C1 segment of cervical spinal cord (tissue), 14 donors: ENCODE results near the gene CYP2W1.
"Not testable (repeated sequence)": the region's sequence is repeated elsewhere in the genome, so short reads cannot be mapped to it uniquely, and the experiment has no call there.

Experiments used
- DNase-seq, 14 donors: peaks; one replicate each; lab custom pipeline; 2025; lab: John Stamatoyannopoulos, UW

CYP2W1 gene, protein sequence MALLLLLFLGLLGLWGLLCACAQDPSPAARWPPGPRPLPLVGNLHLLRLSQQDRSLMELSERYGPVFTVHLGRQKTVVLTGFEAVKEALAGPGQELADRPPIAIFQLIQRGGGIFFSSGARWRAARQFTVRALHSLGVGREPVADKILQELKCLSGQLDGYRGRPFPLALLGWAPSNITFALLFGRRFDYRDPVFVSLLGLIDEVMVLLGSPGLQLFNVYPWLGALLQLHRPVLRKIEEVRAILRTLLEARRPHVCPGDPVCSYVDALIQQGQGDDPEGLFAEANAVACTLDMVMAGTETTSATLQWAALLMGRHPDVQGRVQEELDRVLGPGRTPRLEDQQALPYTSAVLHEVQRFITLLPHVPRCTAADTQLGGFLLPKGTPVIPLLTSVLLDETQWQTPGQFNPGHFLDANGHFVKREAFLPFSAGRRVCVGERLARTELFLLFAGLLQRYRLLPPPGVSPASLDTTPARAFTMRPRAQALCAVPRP

DNA sequence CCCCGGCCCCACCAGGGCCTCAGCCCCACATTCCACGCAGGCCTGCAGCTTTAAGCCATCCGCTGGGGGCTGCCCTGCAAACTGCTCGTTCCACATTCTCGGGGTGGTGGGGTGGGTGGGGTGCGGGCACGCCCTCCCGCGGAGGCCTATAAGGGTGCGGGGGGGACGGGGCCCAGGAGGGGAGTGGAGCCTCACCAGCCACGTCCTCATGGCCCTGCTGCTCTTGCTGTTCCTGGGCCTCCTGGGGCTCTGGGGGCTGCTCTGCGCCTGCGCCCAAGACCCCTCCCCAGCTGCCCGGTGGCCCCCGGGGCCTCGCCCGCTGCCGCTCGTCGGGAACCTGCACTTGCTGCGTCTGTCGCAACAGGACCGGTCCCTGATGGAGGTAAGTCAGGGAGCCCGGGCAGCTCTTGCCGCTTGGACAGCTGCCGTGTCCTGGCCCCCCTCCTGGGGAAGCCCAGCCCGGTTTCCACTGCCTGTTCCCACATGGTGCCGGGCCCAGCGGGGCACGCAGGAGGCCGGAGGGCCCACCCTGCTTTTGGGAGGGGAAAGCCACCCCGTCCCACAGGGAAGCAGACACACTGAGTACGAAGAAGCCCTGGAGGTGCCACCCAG is at the start of gene CYP2W1:
Gene CYP2W1 (plus strand): TSS at position 178 of the 612 bp plus-strand sequence. CDS start 31 bp downstream, at position 209.
- no peak for DNase-seq

DNA sequence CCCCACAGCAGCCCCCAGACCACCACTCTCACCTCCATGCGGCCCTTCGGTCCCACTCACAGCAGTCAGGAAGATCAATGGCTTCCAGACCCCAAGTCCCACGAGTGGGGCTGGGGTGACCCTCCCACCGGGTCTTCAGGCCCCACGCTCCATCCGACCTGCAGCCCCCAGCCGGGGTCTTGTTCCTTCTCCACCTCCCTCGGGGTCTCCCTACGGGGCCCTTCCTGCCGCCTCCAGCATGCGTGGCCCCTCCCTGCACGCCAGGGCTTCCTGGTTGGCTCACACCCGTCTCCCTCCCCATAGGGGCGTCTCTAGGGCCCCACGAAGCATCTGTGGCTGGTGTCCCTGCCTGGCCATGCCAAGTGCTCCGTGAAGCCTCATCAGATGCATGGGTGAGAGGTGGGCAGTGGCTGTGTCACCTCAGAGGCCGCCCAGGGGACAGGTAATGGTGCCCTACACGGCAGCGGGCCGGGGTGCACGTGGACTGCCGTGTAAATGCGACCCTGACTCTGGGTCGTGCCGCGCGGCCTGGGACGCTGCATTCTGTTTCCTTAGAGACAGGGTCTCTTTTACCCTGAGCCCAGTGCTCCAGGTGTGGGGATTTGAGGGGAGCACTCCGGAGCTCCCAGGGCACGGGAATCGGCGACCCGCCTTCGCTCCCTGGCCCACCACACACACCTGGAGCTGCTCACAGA is 48.4 kb upstream of the CYP2W1 start:
- no peak for DNase-seq

DNA sequence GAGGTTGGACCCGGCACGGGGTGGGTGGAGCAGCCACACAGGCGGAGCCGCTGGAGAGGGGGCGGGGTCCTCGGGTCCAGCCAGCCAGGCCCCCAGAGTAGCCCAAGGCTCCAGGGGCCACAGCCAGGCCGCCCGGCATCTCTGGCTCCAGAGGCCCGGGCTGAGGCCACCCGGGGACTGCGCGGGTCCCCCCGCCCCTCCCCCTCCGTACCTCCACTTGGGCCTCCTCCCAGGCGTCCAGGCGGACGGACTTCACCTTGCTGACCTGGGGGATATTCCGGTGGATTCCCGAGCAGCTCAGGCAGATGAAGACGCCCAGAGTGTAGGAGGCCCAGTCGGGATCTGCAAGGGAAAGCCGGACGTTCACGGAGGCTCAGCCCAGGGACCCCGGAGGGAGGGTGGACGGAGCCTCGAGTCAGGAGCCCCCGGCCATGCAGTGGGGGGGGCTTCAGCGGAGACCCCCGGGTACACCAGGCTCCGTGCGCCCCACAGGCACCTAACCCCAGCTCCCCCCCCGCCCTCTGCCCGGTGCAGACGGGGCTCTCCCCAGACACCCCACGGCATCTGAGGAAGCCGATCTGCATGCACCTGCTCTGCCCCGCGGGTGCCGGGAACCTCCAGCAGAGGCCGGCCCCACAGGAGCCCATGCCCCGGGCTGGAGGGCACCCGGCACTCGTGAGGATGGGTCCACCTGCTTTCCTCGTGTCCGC is 47.7 kb upstream of the CYP2W1 start:
- DNase-seq, result no peak

DNA sequence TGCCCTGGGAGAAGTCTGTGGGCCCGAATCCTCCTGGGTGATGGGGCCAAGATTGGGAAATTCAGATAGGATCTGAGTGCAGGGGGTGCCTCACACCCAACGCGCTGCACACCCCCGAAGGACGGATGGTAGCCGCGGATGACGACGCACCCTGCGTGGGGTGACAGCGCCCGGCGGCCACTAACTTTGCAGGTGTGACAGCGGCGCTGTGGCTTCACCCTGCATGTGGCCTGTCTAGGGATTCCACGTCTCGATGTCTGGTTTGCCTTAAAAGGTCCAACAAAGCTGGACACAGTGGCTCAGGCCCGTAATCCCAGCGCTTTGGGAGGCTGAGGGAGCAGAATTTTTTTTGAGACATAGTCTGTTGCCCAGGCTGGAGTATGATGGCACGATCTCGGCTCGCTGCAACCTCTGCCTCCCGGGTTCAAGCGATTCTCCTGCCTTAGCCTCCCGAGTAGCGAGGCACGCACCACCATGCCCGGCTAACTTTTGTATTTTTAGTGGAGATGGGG is 47.1 kb upstream of the CYP2W1 start:
- DNase-seq, result no peak

DNA sequence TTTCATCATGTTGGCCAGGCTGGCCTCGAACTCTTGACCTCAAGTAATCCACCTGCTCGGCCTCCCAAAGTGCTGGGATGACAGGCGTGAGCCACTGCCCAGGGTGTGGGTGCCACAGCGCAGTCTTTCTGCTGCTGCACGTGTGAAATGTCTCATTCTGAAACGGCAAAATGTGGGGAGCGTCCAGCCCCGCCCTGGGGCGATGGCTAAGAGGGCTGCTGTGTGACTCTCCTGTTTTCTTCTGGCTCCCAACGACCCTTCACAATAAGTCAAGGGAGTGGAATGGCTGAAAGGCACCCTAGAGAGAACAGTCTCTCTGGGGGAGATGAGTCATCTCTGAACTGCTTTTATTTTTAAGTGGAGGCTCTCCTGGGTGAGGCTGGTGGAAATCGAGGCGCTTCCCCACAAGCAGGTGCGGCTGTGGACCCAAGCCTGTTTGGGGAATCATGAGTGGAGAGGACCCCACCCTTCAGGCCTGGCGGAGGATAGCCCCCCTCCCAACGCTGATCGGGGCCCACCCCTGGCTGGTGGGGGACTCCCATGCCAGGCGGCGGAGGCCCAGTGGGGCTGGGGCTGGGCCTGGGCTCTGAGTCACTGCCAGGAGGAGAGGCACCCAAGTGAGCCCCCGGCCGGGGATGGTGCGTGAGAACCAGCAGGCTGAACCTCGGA is 46.5 kb upstream of the CYP2W1 start:
- DNase-seq, result no peak

DNA sequence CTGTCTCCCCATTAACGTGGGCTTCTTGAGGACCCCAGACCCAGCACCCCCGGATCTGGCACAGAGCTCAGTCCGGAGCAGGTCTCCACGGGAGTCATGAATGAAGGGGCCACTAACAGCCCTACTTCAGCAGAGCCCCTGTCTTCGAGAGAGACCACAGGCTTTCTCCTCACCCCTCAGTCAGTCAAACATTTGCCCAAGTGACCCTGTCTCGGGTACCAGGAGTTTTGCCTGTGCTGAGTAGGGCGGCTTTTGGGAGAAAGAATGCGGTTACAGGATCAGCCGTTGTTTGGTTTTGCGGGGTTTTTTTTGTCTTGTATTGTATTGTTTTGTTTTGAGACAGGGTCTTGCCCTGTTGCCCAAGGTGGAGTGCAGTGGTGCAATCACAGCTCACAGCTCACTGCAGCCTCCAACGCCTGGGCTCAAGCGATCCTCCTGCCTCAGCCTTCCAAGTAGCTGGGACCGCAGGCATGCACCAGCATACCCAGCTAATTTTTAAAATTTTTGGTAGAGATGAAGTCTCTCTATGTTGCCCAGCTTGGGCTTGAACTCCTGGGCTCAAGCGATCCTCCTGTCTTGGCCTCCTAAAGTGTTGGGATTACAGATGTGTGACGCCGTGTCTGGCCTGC is 45.0 kb upstream of the CYP2W1 start:
- DNase-seq, result no peak

DNA sequence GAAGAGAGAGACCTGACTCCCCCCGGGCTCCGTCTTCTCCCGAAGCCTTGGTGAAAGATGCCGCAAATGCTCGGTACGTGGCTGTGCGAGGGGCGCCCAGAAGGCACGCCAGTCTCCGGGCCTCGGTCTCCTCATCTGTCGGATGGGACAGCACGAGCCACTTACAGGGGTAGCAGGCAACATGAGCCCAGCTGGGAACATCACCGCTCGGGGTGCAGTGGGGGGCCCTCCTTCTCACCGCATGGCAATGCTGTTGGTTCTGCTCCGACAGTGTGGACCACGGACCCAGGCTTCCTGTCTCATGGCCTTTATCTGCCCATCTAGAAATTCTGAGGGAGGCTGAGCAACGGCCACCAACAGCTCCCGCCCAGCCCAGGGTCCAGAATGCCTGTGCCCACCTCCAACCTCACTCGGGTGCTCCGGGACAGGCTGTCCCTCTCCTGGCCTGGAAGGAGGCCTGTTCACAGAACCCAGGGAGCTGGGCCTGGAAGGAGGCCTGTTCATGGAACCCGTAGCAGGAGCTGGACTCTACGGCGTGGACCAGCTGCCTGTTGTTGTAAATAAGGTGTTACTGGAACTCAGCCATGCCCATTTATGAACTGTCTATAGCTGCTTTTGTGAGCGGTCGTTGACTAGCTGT is 44.3 kb upstream of the CYP2W1 start:
- DNase-seq, result no peak

DNA sequence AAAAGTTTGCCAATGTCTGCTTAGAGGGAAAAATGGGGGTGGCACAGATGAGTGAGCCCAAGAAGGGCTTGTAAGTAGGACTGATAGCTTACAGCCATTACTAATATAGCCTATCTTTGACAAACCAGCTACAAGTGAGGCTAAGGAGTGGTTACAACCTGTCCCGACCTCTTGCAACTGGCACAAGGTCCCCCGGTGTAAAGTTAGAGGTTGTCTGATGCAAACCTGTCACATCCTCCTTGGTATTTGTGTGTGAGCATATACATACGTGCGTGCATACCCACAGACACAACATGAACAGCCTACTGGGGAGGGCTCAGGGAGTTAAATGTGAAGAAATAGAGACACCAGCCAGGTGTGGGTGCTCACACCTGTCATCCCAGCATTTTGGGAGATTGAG is 43.1 kb upstream of the CYP2W1 start:
- DNase-seq, result no peak

DNA sequence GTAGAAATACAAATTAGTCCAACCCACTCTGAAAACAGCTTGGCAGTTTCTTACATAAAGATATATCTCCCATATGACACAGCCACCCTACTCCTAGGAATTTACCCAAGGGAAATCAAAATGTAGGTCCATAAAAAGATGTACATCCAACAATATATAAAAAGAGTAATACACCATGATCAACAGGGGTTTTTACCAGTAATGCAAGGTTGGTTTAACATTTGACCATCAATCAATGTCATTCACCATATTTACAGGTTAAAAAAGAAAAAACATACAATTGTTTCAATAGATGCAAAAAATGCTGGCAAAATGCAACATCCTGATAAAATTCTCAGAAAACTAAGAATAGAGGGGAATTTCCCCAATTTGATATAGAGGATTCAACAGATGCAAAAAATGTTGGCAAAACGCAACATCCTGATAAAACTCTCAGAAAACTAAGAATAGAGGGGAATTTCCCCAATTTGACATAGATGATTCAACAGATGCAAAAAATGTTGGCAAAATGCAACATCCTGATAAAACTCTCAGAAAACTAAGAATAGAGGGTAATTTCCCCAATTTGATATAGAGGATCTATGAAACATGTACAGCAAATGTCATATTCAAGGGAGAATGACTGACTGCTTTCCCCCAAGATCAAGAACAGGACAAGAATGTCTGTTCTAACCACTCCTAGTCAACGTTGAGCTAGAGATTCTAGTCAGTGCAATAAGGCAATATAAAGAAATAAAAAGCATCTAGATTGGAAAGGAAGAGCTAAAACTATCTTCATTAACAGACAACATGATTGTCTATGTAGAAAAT is 42.2 kb upstream of the CYP2W1 start:
- DNase-seq, result no peak

DNA sequence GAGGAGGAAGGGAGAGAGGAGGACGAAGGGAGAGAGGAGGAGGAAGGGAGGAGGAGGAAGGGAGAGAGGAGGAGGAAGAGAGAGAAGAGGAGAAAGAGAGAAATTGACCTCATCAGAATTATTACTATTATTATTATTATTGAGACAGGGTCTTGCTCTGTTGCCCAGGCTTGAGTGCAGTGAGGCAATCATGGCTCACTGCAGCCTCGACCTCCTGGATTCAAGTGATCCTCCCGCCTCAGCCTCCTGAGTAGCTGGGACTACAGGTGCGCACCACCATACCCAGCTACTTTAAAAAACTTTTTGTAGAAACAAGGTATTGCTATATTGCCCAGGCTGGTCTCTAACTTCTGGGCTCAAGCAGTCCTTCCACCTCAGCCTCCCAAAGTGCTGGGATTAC is 39.2 kb upstream of the CYP2W1 start:
- DNase-seq, result not testable (repeated sequence)

DNA sequence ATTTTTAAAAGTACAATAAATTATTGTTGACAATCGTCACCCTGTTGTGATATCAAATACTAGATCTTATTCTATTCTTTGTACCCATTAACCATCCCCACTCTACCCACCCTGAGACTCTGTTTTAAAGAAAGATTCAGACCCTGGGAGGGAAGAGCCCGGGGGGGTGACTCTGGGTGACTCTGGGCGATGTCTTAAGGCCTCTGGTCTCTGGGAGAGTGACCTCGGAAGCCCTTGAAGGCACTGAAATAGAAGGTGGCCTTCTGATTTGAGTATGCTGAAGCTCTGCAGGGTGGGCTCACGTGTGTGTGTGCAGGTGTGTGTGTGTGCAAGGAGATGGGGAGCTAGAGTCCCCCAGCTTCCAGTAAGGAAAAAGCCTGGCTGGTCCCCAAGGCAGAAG is 38.2 kb upstream of the CYP2W1 start:
- no peak for DNase-seq

DNA sequence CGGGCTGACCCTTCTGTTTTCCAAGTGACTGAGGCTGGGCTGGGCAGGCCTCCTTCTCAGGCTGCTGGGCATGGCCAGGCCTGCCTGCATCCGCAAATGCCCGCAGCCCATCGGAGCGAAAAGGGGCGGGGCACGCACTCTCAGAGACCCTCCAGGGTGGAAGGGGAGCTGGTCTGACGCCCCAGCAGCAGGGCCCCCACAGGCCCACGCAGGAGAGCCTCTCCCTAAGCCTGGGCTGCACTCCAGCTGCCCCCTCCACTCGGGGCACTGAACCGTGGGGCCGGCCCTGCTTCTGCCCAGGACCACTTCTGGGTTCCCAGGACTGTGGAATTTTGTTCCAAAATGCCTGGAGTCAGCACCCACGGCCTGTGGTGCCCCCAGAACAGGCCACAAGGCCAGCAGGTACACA is 37.8 kb upstream of the CYP2W1 start:
- DNase-seq, result no peak

DNA sequence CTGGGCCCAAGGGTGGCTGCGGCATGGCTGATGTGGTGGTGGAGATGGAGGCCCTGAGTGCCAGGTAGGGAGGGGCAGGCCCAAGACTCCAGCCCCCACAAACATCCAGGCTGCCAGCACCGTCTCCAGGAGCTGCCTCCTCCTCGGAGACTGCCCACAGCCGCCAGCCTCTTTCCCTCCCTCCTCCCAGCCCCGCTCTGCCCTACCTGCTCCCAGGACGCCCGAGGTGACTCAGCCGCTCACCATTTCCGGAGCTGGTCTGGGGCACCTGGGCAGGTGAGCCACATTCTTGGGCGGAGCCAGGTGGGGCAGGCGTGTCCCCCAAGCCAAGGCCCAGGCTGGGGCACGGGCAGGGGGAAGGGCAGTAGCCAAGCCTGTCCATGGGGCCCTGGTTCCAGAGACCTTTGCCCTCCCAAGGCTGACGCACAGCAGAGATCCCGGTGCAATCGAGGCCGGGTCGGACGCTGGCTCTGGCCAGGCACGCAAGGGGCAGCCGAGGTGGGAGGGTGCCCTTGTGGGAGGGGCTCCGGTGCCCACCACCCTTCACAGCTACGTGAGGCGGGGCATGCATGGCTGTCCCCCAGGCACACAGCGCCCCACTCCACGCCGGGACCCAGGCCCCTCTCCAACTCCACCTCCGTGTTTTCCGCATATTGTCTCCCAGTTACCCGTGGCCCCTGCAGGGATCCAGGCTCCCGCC is 37.3 kb upstream of the CYP2W1 start:
- peak in 1 of 14 donors; percentile 14 for DNase-seq

DNA sequence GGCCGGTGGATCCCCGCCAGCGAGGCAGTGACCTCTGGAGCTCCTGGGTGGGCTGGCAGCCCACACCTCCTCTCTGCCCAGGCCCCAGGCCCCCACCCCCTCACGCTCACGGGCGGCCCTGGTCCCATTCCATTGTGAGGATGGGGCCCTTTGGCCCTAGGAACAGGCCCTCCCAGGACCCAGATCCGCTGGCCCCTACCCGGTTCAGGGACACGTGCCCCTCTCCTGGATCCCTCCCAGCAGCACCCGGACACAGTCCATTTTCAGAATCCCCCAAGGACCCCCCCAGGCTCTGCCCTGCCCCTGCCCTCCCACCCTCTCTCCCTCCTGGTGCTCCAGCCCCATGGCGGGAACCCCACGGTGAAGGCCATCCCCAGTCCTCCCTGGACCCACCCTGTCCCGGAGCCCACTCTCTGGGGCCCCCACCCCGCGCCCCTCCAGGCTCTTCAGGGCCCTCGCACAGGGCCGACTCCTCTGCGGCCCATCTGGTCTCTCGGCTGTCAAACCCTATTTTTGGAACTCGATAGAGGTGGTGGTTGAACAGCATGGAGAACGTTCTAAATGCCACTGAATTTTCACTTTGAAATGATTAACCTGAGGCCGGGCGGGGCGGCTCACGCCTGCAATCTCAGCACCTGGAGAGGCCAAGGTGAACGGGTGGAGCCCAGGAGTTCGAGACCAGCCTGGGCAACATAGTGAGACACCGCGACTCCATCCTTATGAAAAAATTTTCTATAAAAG is 36.6 kb upstream of the CYP2W1 start:
- DNase-seq, result peak in 1 of 14 donors; percentile 28

DNA sequence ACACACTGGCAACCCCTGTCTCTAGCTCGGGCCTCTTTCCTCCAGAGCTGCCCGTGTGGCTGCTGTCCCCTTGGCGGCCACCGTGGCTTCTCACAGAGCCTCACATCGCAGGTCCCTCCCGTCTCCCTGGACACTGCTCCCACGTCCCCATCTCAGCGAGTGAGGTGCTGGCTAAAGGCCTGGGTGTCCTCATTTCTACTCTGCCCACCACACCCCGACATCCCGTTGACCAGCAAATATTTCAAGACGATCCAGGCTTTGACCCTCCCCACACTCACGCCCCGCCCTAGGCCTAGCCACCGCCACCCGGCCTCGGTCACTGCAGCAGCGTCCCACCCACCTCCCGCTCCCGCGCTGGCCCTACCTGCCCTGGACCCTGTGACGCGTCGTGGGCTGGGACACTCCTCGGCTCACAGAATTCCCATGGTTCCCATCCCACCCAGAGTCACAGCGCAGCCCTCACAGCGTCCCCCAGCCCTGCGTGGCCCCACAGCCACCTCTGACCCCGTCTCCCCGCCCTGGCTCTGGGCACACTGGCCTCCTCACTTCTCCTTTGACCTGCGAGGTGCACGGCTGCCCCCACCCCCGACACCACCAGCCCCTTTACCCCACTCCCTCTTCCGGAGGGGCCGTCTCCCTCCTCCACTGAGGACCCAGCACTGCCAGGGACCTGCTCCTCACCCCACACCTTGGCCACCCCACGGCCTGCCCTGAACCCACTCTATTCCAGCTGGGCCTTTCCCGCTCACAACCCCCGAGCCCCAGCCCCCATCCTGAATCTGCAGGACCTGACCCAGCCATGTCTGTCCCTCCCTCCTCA is 35.4 kb upstream of the CYP2W1 start:
- no peak for DNase-seq

DNA sequence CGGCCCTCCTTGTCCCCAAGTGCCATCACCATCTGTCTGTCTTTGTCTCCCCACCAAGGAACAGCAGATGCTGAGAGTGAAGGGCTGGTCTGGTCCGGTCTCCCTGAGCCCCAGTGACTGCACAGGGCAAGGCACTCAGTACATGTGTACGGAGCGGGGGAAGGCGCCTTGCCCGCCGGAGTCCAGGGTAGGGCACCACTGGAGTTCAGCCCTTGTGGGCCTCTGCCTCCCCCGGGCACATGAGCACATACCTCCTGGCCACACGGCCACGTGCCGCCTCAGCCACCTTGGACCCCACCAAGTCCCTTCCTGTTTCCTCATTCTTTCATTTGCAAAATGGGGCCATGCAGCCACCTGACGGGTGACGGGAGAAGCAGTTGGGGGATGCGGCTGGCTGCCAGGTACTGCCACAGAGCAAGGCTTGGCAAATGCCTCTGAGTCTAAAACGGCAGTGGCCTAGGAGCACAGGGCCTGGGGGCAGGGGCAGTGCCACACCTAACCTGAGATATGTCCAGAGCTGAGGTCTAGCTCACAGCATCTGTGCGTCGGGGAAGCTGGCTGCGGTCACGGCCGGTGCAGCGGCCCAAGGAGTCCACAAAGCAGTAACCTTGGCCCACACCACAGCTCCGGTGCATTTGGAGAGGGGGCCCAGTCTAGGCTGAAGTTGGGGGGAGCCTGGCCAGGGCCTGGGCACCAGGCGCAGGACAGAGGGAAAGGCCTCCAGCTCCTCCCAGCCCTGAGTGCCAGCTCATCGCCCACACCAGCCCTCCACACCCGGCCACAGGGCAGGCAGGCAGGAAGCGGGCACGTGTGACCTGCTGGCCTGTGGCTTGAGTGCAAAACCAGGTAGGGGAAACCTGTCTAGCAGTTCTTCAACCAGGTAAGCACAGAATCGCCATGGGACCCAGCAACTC is 33.7 kb upstream of the CYP2W1 start:
- DNase-seq, result peak in 1 of 14 donors; percentile 16
